ENCODE data around the gene ARHGEF18. TPM values are rescaled to one million over a fixed set of nuclear protein-coding genes. Genes with fewer than 3 reads are reported as not detected.

ARHGEF18 gene
- total and polyA plus RNA-seq, 2 donors (not counting 3 experiments of a cell fraction or from before 2014, with no cell fraction given): 12.1 to 30.7 TPM

DNA sequence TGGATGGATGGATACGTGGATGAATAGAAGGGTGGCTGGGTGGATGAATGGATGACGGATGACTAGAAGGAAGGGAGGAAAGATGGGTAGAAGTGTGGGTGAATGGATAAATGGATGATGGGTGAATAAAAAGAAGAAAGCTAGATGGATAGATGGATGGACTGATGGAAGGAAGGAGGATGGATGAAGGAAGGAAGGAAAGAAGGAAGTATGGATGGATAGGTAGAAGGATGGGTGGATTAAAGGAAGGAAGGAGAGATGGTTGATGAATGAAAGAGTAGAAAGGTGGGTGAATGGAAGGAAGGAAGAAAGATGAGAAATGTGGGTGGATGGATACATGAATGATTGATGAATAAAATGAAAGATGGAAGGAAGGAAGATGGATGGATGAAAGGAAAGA is 14.5 kb downstream of the ARHGEF18 start:
- H3K27ac ChIP-seq (ENCODE audit: insufficient read depth, low read depth, low read length): no peak overlapping the region
- H2AFZ ChIP-seq (ENCODE audit: low read depth, low read length): no peak overlapping the region
- CTCF ChIA-PET: interaction anchor here (0.6 to 1.1 kb wide), 2 partner anchors 9 to 572 kb away, joined by 4 to 7 read pairs; no protein-coding TSS in a partner anchor
- no peak overlapping the region for H3K9ac ChIP-seq (replicated peaks; ENCODE audit: extremely low read depth, insufficient read depth, low read length)
- FAIRE-seq (no peak), DNase-seq (ENCODE audit: low read depth, low spot score) (no peak)
- intact Hi-C loops (cut with micrococcal nuclease) (no loop called here), dilution Hi-C loops (cut with MboI; ENCODE audit: extremely low pct_ligation_motif_present, low sequenced_read_pairs) (no loop called here)
- no peak overlapping the region for H3K4me3 ChIP-seq (replicated peaks in 1 of 3; ENCODE audit: insufficient read depth in 1 of 3, low read depth in 1 of 3, low read length in 3 of 3)
- BruUV-seq (replicated peaks): no TSS peak
- no peaks in the 10 kb centered on the region for H3K79me2 ChIP-seq (ENCODE audit: control insufficient read depth, insufficient read depth, low read length)
- H4K20me1 ChIP-seq (replicated peaks; ENCODE audit: control insufficient read depth, extremely low read depth, insufficient read depth, low read length): no peaks in the 10 kb centered on the region
- H3K9me1 ChIP-seq (replicated peaks; ENCODE audit: control insufficient read depth, extremely low read depth, insufficient read depth, low read length): no peaks in the 10 kb centered on the region
- H3K27me3 ChIP-seq (ENCODE audit: control insufficient read depth in 2 of 2, insufficient read depth in 2 of 2, low read length in 2 of 2): no peaks in the 10 kb centered on the region
- H3K4me1 ChIP-seq (ENCODE audit: control insufficient read depth, extremely low read depth, insufficient read depth, low read length): no peaks in the 10 kb centered on the region
- no peaks in the 10 kb centered on the region for H3K9me3 ChIP-seq (replicated peaks; ENCODE audit: control insufficient read depth, insufficient read depth, low read length)
- TF ChIP-seq, protein P1, sequence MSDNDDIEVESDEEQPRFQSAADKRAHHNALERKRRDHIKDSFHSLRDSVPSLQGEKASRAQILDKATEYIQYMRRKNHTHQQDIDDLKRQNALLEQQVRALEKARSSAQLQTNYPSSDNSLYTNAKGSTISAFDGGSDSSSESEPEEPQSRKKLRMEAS (IDR thresholded peaks at IDR 0.05; ENCODE audit: insufficient read depth, insufficient read length): no peak
- TF ChIP-seq POLR2A (IDR thresholded peaks at IDR 0.05; ENCODE audit: low read depth, low read length): no peak
- TF ChIP-seq, protein P2, sequence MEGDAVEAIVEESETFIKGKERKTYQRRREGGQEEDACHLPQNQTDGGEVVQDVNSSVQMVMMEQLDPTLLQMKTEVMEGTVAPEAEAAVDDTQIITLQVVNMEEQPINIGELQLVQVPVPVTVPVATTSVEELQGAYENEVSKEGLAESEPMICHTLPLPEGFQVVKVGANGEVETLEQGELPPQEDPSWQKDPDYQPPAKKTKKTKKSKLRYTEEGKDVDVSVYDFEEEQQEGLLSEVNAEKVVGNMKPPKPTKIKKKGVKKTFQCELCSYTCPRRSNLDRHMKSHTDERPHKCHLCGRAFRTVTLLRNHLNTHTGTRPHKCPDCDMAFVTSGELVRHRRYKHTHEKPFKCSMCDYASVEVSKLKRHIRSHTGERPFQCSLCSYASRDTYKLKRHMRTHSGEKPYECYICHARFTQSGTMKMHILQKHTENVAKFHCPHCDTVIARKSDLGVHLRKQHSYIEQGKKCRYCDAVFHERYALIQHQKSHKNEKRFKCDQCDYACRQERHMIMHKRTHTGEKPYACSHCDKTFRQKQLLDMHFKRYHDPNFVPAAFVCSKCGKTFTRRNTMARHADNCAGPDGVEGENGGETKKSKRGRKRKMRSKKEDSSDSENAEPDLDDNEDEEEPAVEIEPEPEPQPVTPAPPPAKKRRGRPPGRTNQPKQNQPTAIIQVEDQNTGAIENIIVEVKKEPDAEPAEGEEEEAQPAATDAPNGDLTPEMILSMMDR (IDR thresholded peaks at IDR 0.05; ENCODE audit: extremely low read depth in 1 of 2, insufficient read depth in 1 of 2, low read depth in 1 of 2, low read length in 2 of 2): no peak
- no peak for TF ChIP-seq MYC (IDR thresholded peaks at IDR 0.05; ENCODE audit: low read depth, low read length)
- TF ChIP-seq FOS (IDR thresholded peaks at IDR 0.05; ENCODE audit: borderline replicate concordance, insufficient read depth, low read length): no peak
- TF ChIP-seq EZH2 (IDR thresholded peaks at IDR 0.05; ENCODE audit: borderline replicate concordance, low read depth, low read length, severe bottlenecking): no peak
- no peak for TF ChIP-seq GATA2 (IDR thresholded peaks at IDR 0.05; ENCODE audit: insufficient read depth, insufficient read length, low read depth, low read length)
- TF ChIP-seq POLR2AphosphoS5 (IDR thresholded peaks at IDR 0.05; ENCODE audit: insufficient read depth, low read depth, low read length): no peak
- no peak for TF ChIP-seq JUN (IDR thresholded peaks at IDR 0.05; ENCODE audit: borderline replicate concordance, insufficient read depth, insufficient read length, low read depth)
- no peaks in the 10 kb centered on the region for H3K36me3 ChIP-seq (ENCODE audit: control insufficient read depth in 2 of 2, extremely low read depth in 1 of 2, insufficient read depth in 2 of 2, low read length in 2 of 2)
- no peak overlapping the region for H3K4me2 ChIP-seq (ENCODE audit: insufficient read depth, low read length)
- POLR2A ChIA-PET: no interaction called here
